HG03095 (cell line): Measurements from ENCODE around the gene LAMC1.

Experiments
- ATAC-seq: cut with Tn5 transposase; IDR thresholded peaks from one replicate; pipeline ENCODE4 v1.9.1; 2021; ENCODE audit warnings: moderate library complexity; ENCODE audit not compliant: unreplicated experiment

LAMC1 gene

DNA sequence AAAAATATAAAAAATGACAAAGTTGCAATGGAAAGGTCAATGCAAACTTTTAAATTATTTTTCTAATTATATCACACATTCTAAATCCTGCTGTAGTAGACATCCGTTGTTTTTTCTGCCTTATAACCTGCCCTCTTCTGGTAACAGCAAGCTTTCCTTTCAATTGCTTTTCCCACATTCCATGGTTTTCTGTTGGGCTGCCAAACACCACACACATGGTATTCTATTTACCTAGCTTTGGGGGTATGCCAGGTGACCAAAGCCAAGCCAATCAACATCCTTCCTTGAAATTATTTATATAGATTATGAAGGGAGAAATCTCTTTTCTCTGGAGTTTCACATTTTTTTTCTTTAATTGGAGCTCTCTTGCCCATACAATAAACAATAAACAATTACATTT is 3.4 kb upstream of the LAMC1 start:
- ATAC-seq = no peak

DNA sequence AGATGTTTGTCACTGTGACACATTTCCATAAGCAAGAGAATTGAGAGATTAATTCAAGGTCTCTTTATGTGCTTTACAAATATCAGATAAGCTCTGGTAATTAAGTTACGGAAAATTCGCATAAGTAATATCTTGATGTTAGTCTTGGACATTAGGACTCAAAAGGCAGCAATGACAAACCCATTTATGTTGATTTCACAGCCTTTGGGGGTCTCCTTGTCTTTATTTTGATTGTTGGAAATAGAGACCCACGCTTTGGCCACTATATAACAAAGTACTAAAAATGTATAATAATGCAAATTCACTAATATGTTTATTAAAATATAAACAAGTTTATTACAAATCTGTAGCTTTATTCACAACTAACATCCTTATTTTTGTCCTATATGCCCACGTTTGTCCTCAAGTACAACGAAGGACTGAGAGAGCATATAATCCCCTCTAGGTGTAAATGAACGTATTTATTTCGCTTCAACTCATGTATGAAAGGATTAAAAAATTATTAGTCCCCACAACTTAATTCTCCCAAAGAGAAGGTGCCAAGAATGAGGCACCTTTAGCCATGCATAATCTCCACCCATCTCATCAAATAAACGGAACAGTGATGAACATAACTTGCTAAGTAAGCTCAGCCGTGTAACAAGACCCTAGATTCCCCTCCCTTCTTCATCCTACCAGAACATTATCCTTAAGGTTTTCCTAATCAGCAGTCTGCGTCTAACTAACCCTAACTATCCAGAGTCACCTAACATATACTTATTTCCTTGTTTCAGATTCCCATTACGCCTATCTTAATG is 1.6 kb upstream of the LAMC1 start:
- no peak for ATAC-seq

DNA sequence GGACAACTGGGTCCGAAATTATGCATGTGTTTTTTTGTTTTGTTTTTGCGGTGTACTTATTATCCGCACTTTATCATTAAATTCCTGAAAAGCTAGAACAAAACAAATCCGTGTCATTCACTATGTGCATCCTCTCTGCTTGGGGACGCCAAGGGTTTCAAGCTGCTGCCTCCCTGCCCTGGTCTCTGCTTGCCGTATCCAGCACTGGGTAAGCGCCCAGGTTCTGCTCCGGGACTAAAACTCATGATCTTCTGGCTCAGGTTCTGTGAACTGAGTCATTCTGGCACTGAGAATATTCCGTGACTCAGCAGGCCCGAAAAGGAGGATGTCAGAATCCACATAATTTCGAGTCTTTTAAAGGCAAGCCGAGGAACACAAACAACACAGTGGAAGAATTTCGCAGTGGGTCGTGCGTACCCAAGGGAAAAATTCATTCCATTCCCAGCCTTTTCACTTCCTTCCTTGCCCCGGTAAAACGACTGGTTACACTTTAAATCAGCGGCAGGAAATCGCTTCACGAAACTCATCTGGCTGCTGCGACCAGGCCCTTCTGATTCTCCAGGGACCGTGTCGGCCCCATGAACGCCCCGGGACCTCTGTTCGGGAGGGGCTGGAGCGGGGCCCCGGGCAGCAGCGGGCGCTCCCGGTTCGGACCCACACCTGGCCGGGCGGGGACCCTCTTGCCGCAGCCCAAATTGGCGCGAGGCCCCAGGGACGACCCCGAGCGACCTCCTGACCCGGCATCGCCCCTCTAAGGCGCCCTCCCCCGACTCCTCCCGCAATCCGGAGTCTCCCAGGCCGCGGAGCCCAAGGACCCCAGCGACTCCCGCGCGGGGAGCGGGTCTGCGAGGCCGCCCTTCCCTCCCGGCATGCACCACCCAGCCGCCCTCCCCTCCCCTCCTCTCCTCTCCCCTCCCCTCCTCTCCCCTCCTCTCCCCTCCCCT is 746 bp upstream of the LAMC1 start:
- peak; percentile 2 for ATAC-seq

DNA sequence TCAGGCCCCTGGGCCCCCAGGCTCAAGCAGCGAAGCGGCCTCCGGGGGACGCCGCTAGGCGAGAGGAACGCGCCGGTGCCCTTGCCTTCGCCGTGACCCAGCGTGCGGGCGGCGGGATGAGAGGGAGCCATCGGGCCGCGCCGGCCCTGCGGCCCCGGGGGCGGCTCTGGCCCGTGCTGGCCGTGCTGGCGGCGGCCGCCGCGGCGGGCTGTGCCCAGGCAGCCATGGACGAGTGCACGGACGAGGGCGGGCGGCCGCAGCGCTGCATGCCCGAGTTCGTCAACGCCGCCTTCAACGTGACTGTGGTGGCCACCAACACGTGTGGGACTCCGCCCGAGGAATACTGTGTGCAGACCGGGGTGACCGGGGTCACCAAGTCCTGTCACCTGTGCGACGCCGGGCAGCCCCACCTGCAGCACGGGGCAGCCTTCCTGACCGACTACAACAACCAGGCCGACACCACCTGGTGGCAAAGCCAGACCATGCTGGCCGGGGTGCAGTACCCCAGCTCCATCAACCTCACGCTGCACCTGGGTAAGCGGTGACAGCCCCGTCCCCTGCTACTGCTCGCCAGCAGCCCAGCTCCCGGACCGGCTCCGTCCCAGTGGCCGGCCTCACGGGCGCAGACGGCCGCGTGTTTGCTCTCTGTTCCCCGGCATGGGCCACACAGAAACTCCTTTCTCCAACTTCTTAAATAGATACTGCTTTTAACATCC is 539 bp downstream of the LAMC1 start:
- ATAC-seq = peak; percentile 51

DNA sequence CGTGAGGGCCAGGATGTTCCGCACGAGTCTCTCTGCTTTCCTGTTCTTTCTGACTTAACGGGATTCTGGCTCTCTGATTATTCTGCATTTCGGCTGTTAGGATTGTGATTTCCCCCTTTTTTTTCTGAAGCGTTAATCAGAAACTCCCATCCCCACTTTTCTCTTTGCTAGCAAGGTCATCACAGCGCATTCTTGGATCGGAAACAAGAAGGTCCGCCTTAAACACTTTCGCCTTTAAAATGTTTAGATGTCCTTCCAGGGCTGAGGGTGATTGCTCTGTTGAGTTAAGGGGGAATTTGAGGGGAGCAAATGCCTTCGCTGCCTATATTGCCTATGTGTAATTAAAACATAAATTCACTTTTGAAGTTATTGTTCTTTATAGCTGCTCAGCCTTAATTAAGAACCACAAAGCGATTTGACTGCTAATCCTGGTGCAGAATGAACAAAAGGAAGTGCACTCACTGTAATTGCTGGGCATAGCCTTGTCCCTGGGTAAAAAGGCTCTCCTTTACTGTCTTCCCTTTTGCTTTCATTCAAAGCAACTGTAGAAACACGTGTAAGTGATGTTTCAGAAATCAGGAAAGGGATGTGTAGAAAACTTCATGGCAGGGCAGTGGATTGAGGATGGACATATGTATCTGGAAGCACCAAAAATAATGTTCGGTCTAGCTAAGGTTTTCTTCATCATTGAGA is 1.2 kb downstream of the LAMC1 start:
- no peak for ATAC-seq

DNA sequence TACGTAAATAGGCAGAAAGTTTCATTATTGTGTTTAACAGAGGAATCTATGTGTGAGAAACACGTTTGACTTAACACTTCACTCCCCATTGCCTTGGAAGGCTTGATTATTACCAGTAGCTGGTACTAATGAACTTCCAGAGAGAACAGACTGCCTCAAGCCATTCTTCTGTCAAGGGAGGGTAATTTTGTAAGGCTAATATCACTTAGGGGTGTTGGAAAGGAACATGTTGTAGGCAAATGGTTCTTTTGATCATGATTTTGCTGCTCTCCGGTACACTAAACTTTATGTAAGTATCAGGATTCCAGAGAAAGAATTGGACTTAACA is 1.8 kb downstream of the LAMC1 start:
- no peak for ATAC-seq

DNA sequence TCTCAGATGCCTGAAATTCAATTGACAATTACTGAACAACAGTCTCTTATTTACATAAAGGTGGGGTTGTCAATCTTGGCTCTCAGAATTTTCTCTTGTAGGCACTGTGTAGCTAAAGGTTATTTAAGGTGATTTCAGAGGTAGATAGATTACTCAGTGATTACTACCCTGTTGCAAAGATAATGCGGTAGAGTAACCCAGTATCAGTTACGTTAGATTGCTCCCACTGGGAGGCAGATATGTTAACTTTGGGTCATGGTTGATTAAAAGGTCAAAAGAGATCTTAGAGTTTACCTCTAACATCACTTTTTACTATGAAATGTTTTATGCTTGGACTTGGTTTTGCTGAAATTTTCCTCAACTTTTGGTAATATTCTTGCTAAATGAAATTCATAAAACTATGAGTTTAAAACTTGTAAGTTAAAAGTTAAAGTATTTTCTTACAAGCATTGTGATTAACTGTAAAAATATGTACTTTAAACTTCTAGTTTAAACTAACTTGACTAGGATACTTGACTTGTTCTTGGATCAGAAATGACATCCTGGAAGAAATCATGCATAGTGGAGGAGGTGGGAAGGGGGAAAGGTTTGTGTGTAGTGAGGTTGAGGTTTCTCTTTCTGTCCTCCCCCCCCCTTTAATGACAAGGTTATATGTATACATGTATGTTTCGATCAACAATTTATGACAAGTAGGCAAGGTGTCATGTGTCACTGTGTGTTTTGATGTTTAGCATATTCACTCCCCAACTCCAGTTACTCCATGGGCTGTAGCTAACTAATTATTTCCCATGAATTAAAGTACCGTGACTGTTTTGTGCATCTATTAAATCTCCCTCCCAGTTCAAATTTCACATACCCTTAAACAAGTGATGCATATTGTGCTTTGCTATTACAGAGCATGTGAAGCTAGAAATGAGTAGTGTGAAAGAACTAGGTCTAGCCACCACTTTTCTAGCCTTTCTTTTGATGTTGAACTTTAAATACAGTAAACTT is 2.9 kb downstream of the LAMC1 start:
- ATAC-seq = no peak

DNA sequence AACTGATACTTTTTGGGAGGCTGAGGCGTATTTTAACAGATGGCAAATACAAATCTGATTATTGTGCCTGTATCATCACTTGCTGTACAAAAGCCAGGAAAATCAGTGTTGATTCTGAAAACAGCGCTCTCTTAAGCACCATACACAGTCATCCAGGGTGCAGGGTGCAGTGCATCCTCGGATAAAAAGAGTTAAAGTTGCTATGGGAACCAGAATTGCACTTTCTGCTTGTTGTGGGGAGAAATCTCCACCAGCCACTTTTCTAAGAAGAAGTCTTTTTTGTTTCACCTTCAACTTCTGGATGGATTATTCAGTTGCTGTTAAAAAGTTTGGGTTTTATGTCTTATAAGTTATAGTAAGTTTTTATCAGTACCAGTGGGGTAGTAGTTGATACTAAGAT is 3.8 kb downstream of the LAMC1 start:
- ATAC-seq = no peak

DNA sequence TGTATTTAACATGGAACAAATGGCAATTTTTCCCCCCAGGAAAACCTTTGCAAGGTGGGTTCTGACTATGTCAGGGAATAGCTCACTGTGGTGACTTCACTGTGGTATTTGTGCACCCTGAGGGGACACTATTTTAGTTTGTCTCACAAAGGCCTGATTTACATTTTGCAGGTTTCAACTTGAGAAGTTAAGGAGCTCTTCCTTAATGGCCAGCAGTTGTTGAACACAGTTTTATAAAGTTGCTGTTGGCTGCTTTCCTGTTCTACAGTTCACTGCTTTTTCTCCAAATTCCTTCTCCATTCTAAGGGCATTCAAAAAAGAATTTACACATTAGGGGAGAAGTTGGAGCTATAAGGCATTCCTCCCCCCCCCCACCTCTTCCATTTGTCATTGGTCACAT is 4.6 kb downstream of the LAMC1 start:
- no peak for ATAC-seq

DNA sequence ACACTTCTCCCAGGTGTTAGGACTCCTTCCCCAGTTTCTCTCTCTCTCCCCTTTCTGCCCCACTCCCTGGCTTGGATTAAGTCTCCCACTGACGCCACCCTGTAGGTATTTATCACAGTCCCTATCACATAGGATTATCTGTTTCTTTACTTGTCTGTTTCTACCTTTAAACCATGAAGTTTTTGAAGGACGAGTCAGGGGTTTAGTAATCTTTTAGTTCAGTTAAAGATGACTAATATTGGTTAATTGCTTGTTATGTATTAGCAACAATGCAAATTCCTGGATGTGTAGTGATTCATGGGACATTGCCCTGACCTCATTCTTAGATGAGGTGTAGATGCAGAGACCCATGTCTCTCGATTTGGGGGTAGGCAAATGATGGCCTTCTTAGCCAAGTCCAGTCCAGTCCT is 6.4 kb downstream of the LAMC1 start:
- no peak for ATAC-seq

DNA sequence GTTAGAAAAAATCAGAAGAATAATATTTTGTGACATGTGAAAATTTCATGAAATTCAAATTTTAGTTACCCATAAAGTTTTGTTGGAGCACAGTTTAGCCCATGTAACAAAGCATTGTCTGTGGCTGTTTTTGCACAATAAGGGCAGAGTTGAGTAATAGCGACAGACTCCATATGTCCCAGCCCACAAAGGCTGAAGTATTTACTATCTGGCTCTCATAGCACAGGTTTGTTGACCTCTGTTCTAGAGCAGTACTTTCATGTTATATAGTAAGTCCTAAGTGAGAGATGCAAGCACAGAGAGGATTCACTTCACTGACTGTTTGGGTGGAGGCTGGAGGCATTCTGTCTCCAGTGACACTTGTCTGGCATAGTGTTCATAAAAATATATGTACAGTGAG is 6.8 kb downstream of the LAMC1 start:
- ATAC-seq = no peak

DNA sequence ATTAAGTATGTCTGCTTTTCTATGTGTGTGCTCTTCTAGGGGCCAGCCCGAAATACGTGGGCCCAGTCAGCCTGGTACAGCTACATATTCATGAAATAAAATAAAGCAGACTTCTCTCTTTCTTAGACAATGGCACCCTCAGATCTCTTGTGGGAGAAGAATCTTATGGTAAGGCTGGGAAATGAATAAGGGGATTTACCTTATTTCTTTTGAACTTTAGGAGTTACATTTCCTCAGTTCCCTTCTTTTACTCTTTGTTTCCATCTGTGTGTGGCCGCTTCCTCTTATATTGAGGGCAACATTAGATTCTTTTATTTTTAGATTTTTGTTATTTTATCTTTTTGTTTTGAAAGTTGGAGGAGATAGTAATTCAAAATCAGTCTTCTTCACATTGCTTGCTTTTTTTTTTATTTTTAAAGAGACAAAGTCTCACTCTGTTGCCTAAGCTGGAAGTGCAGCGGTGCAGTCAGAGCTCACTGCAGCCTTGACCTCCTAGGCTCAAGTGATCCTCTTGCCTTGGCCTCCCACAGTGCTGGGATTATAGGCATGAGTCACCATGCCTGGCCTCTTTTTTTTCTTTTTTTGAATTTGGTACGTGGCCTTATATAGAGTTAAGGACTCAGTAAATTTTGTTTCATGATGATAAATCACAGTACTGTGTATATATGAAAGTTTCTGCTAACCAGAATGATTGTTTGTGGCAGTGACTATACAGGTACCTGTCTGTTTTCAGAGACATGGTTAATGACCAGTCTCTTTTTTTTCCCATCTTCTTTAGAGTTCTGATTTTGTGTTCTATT is 9.1 kb downstream of the LAMC1 start:
- no peak for ATAC-seq

DNA sequence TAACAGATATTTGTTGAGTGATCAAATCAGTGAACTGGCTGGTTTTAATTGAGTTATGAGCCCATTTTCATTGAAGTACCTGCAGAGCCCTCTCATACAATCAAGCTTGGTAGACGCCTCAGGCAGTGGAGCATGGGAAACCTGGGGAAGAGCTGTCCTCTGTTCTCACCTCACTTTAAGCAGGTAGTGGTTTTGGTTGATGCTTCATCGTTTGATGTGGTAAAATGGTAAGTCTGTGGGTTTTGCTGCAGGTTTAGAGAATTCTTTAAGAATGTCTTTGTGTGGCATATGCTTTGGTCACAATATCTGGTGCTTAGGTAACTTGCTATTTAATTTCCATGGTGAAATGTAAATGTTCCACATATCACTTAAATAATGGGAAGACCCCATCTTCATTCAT is 10.0 kb downstream of the LAMC1 start:
- no peak for ATAC-seq

DNA sequence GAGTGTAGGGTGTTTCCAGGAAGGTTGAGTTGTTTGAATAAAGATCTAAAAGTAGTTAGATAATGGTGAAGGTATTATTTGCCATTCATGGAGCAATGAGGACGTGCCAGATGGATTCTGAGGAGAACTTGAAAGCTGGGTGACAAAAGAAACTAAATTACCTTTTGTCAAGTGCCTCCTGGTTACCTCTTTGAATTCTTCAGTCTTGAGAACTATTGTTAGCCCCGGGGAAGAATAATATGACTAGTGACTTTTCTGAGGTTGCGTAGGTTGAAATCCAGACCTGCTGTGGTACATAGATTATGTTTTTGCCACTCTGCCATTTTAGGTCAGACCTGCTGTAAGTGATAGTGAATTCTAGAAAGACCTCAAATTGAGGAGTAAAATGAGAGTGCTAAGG is 11.5 kb downstream of the LAMC1 start:
- ATAC-seq = no peak

DNA sequence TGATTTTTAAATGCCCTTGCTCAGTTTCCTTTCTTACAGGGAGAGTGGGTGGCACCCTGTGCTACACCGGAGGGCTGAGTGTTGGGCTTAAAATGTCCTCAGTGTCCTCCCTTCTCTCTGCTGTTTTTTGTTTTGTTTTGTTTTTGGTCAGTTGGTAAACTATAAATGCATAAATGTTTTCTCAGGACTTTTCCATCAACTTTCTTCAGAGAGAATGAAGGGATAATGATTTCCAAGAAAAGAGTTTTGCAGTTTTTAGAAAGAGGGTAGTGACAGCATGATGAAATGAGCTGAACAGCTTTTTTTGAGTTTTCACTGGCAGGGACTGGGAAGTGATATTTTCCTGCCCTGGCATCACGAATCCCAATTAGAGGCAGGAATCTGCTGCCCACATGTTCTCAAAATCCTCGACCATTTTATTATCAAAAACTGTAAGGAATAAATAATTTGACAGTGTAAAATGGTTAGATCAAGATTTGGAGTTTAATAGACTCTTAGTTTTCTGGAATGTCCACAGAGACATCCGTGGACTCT is 15.2 kb downstream of the LAMC1 start:
- no peak for ATAC-seq

DNA sequence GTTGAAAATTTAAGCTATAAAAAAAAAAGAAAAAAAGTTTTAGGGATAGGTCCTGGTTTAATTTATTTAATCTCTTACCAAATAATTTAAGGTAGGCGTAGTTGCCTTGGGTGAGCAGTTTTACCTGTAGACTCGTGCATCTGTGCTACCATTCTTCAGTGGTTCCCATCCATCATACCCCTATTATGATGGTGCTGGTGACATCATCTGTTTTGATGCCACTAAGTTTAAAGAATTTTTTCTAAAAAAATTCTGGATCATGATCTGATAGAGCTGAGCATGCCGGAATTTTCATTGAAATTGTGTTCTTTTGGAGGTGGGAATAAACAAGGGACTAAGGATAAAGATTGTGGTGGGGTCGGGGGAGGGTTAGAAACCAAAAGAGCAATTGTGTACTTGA is 15.7 kb downstream of the LAMC1 start:
- no peak for ATAC-seq

DNA sequence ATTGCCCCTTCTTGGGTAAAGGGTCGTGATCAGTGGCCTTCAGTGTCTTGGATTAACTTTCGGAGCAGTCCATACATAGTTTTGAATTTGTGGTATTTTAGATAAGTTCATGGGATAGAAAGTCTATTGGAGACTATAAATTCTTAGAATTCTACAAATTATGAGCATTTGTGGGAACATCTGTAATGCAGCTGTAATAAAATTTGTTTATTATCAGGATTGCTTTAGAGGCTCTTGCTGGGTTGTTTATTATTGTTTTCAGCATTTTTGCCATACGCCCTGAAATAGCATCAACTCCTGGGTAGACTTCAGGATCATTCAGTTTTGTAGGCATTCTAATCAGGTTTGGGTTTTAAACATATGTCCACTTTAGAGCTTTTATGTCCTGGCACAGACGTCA is 16.1 kb downstream of the LAMC1 start:
- no peak for ATAC-seq

DNA sequence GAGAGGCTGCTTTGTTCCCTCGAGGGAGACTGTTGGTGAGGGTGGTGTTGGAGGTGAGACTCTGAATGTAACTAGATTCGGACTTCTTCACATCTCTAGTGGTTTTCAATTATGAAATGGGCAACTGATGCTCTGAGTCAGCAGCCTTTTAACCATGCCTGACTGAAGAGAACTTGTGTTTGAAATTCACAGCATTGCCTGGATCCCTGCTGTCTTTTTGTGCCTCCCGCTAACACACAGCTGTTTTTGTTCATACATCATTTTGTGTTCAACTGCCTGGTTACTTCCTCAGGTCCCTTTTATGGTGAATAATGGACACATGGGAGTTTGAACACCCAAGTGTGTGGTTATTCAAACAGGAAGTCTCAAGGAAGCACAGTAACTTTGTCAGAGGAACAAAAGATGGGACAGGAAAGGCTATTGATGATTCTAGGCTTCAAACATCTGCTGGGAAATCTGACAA is 16.8 kb downstream of the LAMC1 start:
- ATAC-seq = no peak

DNA sequence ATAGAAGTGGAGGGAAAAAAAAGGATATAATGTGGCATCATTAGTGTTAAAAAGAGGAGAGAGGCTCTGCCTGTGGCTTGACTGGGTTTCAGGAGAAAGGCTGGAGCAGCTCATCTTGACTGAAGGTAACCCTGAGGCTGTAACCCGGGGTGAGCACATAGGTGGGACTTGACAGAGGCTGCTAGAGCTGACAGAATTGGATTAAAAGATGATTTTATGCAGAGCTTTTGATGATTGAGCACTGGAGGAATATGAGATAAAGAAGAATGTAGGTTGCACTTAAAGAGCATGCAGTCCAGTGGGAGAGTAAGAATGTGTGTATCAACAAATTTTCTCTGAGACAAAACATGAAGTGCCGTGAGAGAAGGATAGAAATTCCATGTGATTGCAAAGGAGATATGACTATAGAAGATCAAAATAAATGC is 17.3 kb downstream of the LAMC1 start:
- no peak for ATAC-seq
